GM23248 (cell line): ENCODE measurements around the gene BAG1.

Source experiments
- EZH2 ChIP-seq: fragments of 200-600 bp; sonication (generic); IDR thresholded peaks from 2 replicates; pipeline ENCODE4 v1.6.1; 2018; ENCODE audit warnings: antibody characterized with exemption, mild to moderate bottlenecking; ENCODE audit not compliant: insufficient read depth, poor library complexity, severe bottlenecking
- EZH2phosphoT487 ChIP-seq: fragments of 200-600 bp; sonication (generic); IDR thresholded peaks from 2 replicates; pipeline ENCODE4 v1.6.1; 2018; ENCODE audit warnings: antibody characterized with exemption, moderate library complexity, mild to moderate bottlenecking, low read depth; ENCODE audit not compliant: insufficient read depth

- TF ChIP-seq EZH2phosphoT487 (no peak), EZH2 (no peak)
These were observed 7.2 kb downstream of the BAG1 start for GRCh38 chr9:33257276-33257675.
